Stomach (tissue), 4 donors: ENCODE measurements around the gene ARPIN.

Experiments used
- CTCF ChIP-seq, 7 experiments: fragments of 450-650 bp in 4 of 7; fragments of 200-600 bp in 3 of 7; sonication (generic) in 3 of 7; IDR thresholded peaks; one replicate each; pipeline ENCODE4 v1.5.1; 2016 to 2019; ENCODE audit warnings: antibody characterized with exemption in 7 of 7, control low read depth in 2 of 7, mild to moderate bottlenecking in 1 of 7
- POLR2A ChIP-seq, 4 donors: fragments of 450-650 bp; IDR thresholded peaks; one replicate each; pipeline ENCODE4 v1.6.1; 2016; ENCODE audit warnings: antibody characterized with exemption in 4 of 4, control low read depth in 2 of 4, mild to moderate bottlenecking in 1 of 4, moderate library complexity in 1 of 4

- no peak for TF ChIP-seq CTCF (IDR thresholded peaks at IDR 0.05)
- TF ChIP-seq POLR2A (IDR thresholded peaks at IDR 0.05), result no peak
Observed at GRCh38 chr15:89885611-89886010, 27.1 kb downstream of the ARPIN start.
